Keratinocyte (primary cell): ENCODE results near the gene FAM107B. TPM values are rescaled to one million over a fixed set of nuclear protein-coding genes. Genes with fewer than 3 reads are reported as not detected.

ENCODE experiments used
- DNase-seq: peaks from one replicate; pipeline ENCODE4 v3.0.0-alpha.2; 2011; ENCODE audit warnings: low read depth, missing footprints, low spot score
- FAIRE-seq: peaks from 2 replicates; lab custom pipeline; 2011; peaks lifted over from hg19 to GRCh38; lab: Jason Lieb, UNC
- H2AFZ ChIP-seq: 2 replicates; pipeline ENCODE4 v1.6.0; 2012; ENCODE audit warnings: low read length, control low read depth, inconsistent platforms; ENCODE audit not compliant: control insufficient read depth
- H3K27ac ChIP-seq: 2 replicates; pipeline ENCODE4 v1.5.1; 2011; ENCODE audit warnings: low read length; ENCODE audit not compliant: control insufficient read depth, insufficient read depth
- H3K27me3 ChIP-seq: 3 replicates; pipeline ENCODE4 v1.6.0; 2011; ENCODE audit warnings: low read length; ENCODE audit not compliant: control insufficient read depth, insufficient read depth; ENCODE audit errors: extremely low read depth
- H3K36me3 ChIP-seq, 2 experiments: 2 replicates in 1 of 2; 3 replicates in 1 of 2; pipeline ENCODE4 v1.5.1; 2011; ENCODE audit warnings: low read length in 2 of 2, mild to moderate bottlenecking in 1 of 2; ENCODE audit not compliant: control insufficient read depth in 2 of 2, insufficient read depth in 2 of 2; ENCODE audit errors: extremely low read depth in 1 of 2
- H3K4me1 ChIP-seq: 3 replicates; pipeline ENCODE4 v1.5.1; 2011; ENCODE audit warnings: low read length; ENCODE audit not compliant: control insufficient read depth, insufficient read depth; ENCODE audit errors: extremely low read depth
- H3K4me2 ChIP-seq: 3 replicates; pipeline ENCODE4 v1.6.0; 2011; ENCODE audit warnings: low read depth, low read length; ENCODE audit not compliant: control insufficient read depth, insufficient read depth; ENCODE audit errors: extremely low read depth
- H3K4me3 ChIP-seq, 3 experiments: fragments of 200-600 bp in 1 of 3; sonication (generic) in 1 of 3; 2 replicates in 2 of 3; 3 replicates in 1 of 3; pipeline ENCODE4 v1.5.1; 2011 to 2016; ENCODE audit warnings: low read length in 3 of 3, mild to moderate bottlenecking in 3 of 3, control low read depth in 2 of 3, inconsistent platforms in 1 of 3, low read depth in 1 of 3, mixed read lengths in 1 of 3, mixed run types in 1 of 3, moderate library complexity in 1 of 3; ENCODE audit not compliant: control insufficient read depth in 2 of 3, insufficient read depth in 2 of 3; ENCODE audit errors: extremely low read depth in 1 of 3
- H3K79me2 ChIP-seq: 2 replicates; pipeline ENCODE4 v1.6.0; 2012; ENCODE audit warnings: low read length; ENCODE audit not compliant: control insufficient read depth, insufficient read depth
- H3K9ac ChIP-seq: 3 replicates; pipeline ENCODE4 v1.6.0; 2011; ENCODE audit warnings: low read length; ENCODE audit not compliant: control insufficient read depth, insufficient read depth; ENCODE audit errors: extremely low read depth
- H3K9me1 ChIP-seq: 3 replicates; pipeline ENCODE4 v1.6.0; 2011; ENCODE audit warnings: low read length; ENCODE audit not compliant: control insufficient read depth, insufficient read depth; ENCODE audit errors: extremely low read depth
- H3K9me3 ChIP-seq: 2 replicates; pipeline ENCODE4 v1.5.1; 2012; ENCODE audit warnings: low read depth, low read length; ENCODE audit not compliant: control insufficient read depth
- H4K20me1 ChIP-seq: 3 replicates; pipeline ENCODE4 v1.6.0; 2011; ENCODE audit warnings: low read length; ENCODE audit not compliant: control insufficient read depth, insufficient read depth; ENCODE audit errors: extremely low read depth
- EZH2 ChIP-seq: IDR thresholded peaks from one replicate; pipeline ENCODE4 v1.6.1; 2012; ENCODE audit warnings: inconsistent platforms, mild to moderate bottlenecking, low read length, moderate library complexity
- dilution Hi-C: fragments of 300-500 bp; cut with MboI; formaldehyde crosslinking; loops from one replicate; pipeline ENCODE4 v1.7.0; 2020; ENCODE audit warnings: low sequenced_read_pairs; ENCODE audit not compliant: extremely low pct_ligation_motif_present
- polyA plus RNA-seq, 5 experiments: library from polyadenylated mRNA; depleted of rRNA in 3 of 5; stranded (reverse) in 3 of 5; stranded (forward) in 1 of 5; unstranded in 1 of 5; fragments of >200 nt; gene quantifications; 1 replicate in 1 of 5; 2 replicates in 3 of 5; 3 replicates in 1 of 5; pipeline versions ENCODE4 v1.2.1 to v1.2.3, GENCODE V29; 2011 to 2012; ENCODE audit warnings: missing spikeins in 2 of 5, low read depth in 1 of 5, low replicate concordance in 1 of 5
- TF ChIP-seq, protein P1 (sequence below), 3 experiments: IDR thresholded peaks in 1 of 3; conservative IDR thresholded peaks in 1 of 3; optimal IDR thresholded peaks in 1 of 3; 2 replicates in 2 of 3; 3 replicates in 1 of 3; pipeline versions ENCODE3 to v1.5.1; 2011; ENCODE audit warnings: low read length in 3 of 3, mild to moderate bottlenecking in 3 of 3, moderate library complexity in 2 of 3, control low read depth in 1 of 3, inconsistent platforms in 1 of 3; ENCODE audit not compliant: insufficient read depth in 2 of 3; ENCODE audit errors: extremely low read depth in 1 of 3

The FAM107B gene
- polyA plus RNA-seq, 1 donor (not counting 4 experiments of a cell fraction or from before 2014, with no cell fraction given), result 8.7 TPM

DNA sequence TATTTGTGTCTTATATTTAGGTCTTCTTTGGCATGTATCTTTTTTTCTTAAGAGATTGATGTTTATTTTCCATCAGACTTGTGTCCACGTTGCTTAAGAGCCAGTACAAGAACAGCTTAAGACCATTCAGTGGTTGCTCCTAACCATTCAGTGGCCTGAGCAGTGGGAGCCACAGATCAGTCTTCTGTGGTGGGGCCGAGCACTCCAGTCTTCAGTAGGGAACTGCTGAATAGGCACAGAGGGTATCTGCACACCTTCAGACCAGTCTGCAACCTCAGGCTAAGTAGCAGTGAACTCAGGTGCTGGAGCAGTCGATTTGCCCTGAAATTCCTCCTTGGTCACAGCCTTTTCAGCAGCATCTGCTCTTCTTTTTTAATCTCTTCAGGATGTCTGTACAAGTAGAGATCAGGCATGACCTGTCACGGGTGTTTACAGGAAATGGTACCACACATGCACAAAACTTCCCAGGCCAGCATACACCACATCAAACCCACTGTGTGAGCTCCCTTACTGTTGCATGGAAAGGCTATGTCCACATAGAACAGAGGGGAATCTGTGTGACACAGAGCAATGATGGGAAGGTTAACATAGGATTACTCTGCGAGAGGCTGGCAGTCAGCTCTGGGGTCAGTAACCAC is 51.5 kb downstream of the FAM107B start:
- Histone ChIP-seq H3K9me3 (no peaks in the 10 kb centered on the region), H2AFZ (no peak overlapping the region), H3K4me1 (no peaks in the 10 kb centered on the region), H3K4me3 (no peak overlapping the region), H4K20me1 (no peaks in the 10 kb centered on the region), H3K36me3 (no peaks in the 10 kb centered on the region), H3K4me2 (no peak overlapping the region), H3K9me1 (no peaks in the 10 kb centered on the region), H3K79me2 (no peaks in the 10 kb centered on the region), H3K9ac (no peak overlapping the region), H3K27me3 (no peaks in the 10 kb centered on the region), H3K27ac (no peak overlapping the region)
- TF ChIP-seq EZH2, result no peak
- TF ChIP-seq, protein P1, sequence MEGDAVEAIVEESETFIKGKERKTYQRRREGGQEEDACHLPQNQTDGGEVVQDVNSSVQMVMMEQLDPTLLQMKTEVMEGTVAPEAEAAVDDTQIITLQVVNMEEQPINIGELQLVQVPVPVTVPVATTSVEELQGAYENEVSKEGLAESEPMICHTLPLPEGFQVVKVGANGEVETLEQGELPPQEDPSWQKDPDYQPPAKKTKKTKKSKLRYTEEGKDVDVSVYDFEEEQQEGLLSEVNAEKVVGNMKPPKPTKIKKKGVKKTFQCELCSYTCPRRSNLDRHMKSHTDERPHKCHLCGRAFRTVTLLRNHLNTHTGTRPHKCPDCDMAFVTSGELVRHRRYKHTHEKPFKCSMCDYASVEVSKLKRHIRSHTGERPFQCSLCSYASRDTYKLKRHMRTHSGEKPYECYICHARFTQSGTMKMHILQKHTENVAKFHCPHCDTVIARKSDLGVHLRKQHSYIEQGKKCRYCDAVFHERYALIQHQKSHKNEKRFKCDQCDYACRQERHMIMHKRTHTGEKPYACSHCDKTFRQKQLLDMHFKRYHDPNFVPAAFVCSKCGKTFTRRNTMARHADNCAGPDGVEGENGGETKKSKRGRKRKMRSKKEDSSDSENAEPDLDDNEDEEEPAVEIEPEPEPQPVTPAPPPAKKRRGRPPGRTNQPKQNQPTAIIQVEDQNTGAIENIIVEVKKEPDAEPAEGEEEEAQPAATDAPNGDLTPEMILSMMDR (optimal IDR thresholded peaks at IDR 0.05 in 1 of 3, IDR thresholded peaks at IDR 0.05 in 1 of 3, conservative IDR thresholded peaks at IDR 0.05 in 1 of 3; ENCODE audit: extremely low read depth in 1 of 3, insufficient read depth in 2 of 3, low read length in 3 of 3), result no peak
- FAIRE-seq, result no peak
- DNase-seq, result no peak
- dilution Hi-C loops, result no loop called here

DNA sequence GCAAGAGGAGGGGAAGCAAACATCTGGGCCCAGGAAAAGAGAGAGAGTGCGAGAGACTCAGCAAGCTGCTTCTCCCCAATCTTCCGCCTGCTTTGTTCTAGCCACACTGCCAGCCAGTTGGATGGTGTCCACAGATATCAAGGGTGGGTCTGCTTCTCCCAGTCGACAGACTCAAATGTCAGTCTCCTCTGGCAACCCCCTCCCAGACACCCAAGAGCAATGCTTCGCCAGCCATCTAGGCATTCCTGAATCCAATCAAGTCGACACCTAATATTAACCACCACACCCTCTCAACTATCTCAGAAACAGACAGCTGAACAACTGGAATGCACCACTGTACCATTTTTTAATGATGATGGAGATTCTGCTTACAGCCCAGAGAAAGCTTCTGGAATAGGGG is 57.1 kb downstream of the FAM107B start:
- H3K9ac ChIP-seq, result no peak overlapping the region
- no peak overlapping the region for H2AFZ ChIP-seq
- FAIRE-seq, result no peak
- no peak overlapping the region for H3K27ac ChIP-seq
- no peak for TF ChIP-seq EZH2
- TF ChIP-seq, protein P1 (optimal IDR thresholded peaks at IDR 0.05 in 1 of 3, IDR thresholded peaks at IDR 0.05 in 1 of 3, conservative IDR thresholded peaks at IDR 0.05 in 1 of 3; ENCODE audit: extremely low read depth in 1 of 3, insufficient read depth in 2 of 3, low read length in 3 of 3), result no peak
- no peaks in the 10 kb centered on the region for H3K9me3 ChIP-seq
- no peak overlapping the region for H3K4me2 ChIP-seq
- no peaks in the 10 kb centered on the region for H3K36me3 ChIP-seq
- dilution Hi-C loops, result no loop called here
- H3K9me1 ChIP-seq, result no peaks in the 10 kb centered on the region
- no peaks in the 10 kb centered on the region for H3K27me3 ChIP-seq
- no peak overlapping the region for H3K4me3 ChIP-seq
- no peaks in the 10 kb centered on the region for H3K4me1 ChIP-seq
- H3K79me2 ChIP-seq, result no peaks in the 10 kb centered on the region
- no peaks in the 10 kb centered on the region for H4K20me1 ChIP-seq
- no peak for DNase-seq
